NB4 (cell line): ENCODE measurements around the gene CTSD.
A peak's percentile ranks its signal among the peaks of the same experiment; 100 is the strongest.

Source experiments
- DNase-seq: peaks from one replicate; pipeline ENCODE4 v3.0.0; 2010; ENCODE audit warnings: low read depth
- H3K4me3 ChIP-seq: one replicate; pipeline ENCODE4 v1.5.1; 2011; ENCODE audit warnings: mild to moderate bottlenecking, low read depth, low read length, moderate library complexity
- MAX ChIP-seq: IDR thresholded peaks from 2 replicates; pipeline ENCODE4 v1.6.1; 2011; ENCODE audit warnings: low read depth, low read length
- MYC ChIP-seq: IDR thresholded peaks from 2 replicates; pipeline ENCODE4 v1.6.1; 2011; ENCODE audit warnings: low read depth, low read length
- POLR2A ChIP-seq: IDR thresholded peaks from 2 replicates; pipeline ENCODE4 v1.6.1; 2011; ENCODE audit warnings: mild to moderate bottlenecking; ENCODE audit not compliant: insufficient read length; ENCODE audit errors: extremely low read depth
- TF ChIP-seq, protein P1 (sequence below): IDR thresholded peaks from one replicate; pipeline ENCODE4 v1.5.1; 2012; ENCODE audit warnings: low read depth, low read length

The CTSD gene

GRCh38 chr11:1792461-1792860 lies 28.7 kb upstream of the CTSD start:
- TF ChIP-seq POLR2A: no peak
- no peak for TF ChIP-seq MYC
- DNase-seq: peak; percentile 51

GRCh38 chr11:1791912-1792311 lies 28.2 kb upstream of the CTSD start:
- no peak overlapping the region for H3K4me3 ChIP-seq
- DNase-seq: no peak

More at GRCh38 chr11:1792461-1792860, 28.7 kb upstream of the CTSD start:
- no peak overlapping the region for H3K4me3 ChIP-seq

GRCh38 chr11:1786466-1786865 lies 22.7 kb upstream of the CTSD start:
- TF ChIP-seq MAX (no peak), POLR2A (no peak), MYC (no peak)
- no peak overlapping the region for H3K4me3 ChIP-seq
- no peak for DNase-seq

More at GRCh38 chr11:1791912-1792311, 28.2 kb upstream of the CTSD start:
- TF ChIP-seq MYC (no peak), POLR2A (no peak), MAX (no peak)
- TF ChIP-seq, protein P1, sequence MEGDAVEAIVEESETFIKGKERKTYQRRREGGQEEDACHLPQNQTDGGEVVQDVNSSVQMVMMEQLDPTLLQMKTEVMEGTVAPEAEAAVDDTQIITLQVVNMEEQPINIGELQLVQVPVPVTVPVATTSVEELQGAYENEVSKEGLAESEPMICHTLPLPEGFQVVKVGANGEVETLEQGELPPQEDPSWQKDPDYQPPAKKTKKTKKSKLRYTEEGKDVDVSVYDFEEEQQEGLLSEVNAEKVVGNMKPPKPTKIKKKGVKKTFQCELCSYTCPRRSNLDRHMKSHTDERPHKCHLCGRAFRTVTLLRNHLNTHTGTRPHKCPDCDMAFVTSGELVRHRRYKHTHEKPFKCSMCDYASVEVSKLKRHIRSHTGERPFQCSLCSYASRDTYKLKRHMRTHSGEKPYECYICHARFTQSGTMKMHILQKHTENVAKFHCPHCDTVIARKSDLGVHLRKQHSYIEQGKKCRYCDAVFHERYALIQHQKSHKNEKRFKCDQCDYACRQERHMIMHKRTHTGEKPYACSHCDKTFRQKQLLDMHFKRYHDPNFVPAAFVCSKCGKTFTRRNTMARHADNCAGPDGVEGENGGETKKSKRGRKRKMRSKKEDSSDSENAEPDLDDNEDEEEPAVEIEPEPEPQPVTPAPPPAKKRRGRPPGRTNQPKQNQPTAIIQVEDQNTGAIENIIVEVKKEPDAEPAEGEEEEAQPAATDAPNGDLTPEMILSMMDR: no peak

DNA sequence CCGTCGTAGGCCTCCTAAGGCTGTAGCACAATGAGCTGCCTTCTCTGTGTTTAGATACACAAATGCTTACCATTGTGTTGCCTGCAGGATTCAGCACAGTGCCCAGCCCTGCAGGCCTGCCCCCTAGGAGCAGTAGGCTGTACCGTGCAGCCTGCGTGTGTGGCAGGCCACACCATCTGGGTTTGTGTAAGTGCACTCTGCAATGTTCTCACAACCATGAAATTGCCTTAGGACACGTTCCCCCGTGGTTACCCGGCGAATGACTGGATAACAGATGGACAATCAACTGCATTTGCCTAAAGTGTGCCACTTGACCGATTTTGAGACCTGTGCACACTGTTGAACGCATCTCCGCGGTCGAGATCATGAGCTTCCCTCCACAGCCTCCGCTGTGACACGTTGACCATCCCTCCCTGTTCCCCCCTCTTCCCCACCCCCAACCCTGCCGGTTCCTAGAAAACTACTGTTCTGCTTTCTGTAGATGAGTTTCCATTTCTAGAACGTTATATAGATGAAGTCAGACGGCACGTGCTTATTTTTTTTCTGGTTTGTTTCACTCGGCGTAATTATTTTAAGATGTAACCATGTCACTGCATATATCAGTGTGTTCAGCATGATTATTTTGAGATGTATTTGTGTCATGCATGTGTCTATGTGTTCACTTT lies 22.2 kb upstream of the CTSD start:
- no peak overlapping the region for H3K4me3 ChIP-seq
- DNase-seq: no peak
- no peak for TF ChIP-seq POLR2A
- no peak for TF ChIP-seq MYC
- TF ChIP-seq, protein P1: no peak
- no peak for TF ChIP-seq MAX

- no peak overlapping the region for H3K4me3 ChIP-seq
- TF ChIP-seq MAX (no peak), MYC (no peak), POLR2A (no peak)
- TF ChIP-seq, protein P1: no peak
- DNase-seq: no peak
Observed at GRCh38 chr11:1784761-1785650, 21.3 kb upstream of the CTSD start.

- H3K4me3 ChIP-seq: no peak overlapping the region
- no peak for DNase-seq
- TF ChIP-seq, protein P1: no peak
- TF ChIP-seq MAX: no peak
- TF ChIP-seq MYC: no peak
- TF ChIP-seq POLR2A: no peak
Observed at GRCh38 chr11:1783725-1784529, 20.2 kb upstream of the CTSD start.
